HG03280 (cell line): Measurements from ENCODE around the gene LAGE3.

ENCODE experiments used
- ATAC-seq: cut with Tn5 transposase; IDR thresholded peaks from one replicate; pipeline ENCODE4 v1.9.1; 2021; ENCODE audit warnings: mild to moderate bottlenecking, moderate library complexity; ENCODE audit not compliant: unreplicated experiment

LAGE3 gene

GRCh38 chrX:154478728-154479622 lies at the start of gene LAGE3:
TSS of gene LAGE3 (minus strand) at chrX:154479281. CDS start at chrX:154478915, 366 bp downstream.
- peak; percentile 81 for ATAC-seq

- peak; percentile 64 for ATAC-seq
These were observed 48.0 kb upstream of the LAGE3 start for GRCh38 chrX:154526901-154527675.

- ATAC-seq = no peak
These were observed 46.8 kb upstream of the LAGE3 start for GRCh38 chrX:154525606-154526490.

GRCh38 chrX:154519389-154519788 lies 40.3 kb upstream of the LAGE3 start:
- no peak for ATAC-seq

GRCh38 chrX:154517101-154517781 lies 38.2 kb upstream of the LAGE3 start:
- no peak for ATAC-seq

GRCh38 chrX:154516656-154517100 lies 37.6 kb upstream of the LAGE3 start:
- peak; percentile 7 for ATAC-seq

- ATAC-seq = peak; percentile 93
These were observed 37.0 kb upstream of the LAGE3 start, which contains the start of gene FAM3A for GRCh38 chrX:154515966-154516655. TSS of gene FAM3A (minus strand) at chrX:154516232. CDS start at chrX:154515772, 460 bp downstream.

- no peak for ATAC-seq
These were observed 36.2 kb upstream of the LAGE3 start for GRCh38 chrX:154515090-154515965.

- no peak for ATAC-seq
These were observed 34.6 kb upstream of the LAGE3 start for GRCh38 chrX:154513716-154514115.

- no peak for ATAC-seq
These were observed 33.9 kb upstream of the LAGE3 start for GRCh38 chrX:154512879-154513553.

- no peak for ATAC-seq
These were observed 32.7 kb upstream of the LAGE3 start for GRCh38 chrX:154511761-154512160.

GRCh38 chrX:154509455-154509854 lies 30.4 kb upstream of the LAGE3 start:
- ATAC-seq = no peak

GRCh38 chrX:154508384-154508745 lies 29.3 kb upstream of the LAGE3 start:
- ATAC-seq = no peak

- ATAC-seq = no peak
These were observed 28.7 kb upstream of the LAGE3 start for GRCh38 chrX:154507673-154508383.

- ATAC-seq = no peak
These were observed 27.6 kb upstream of the LAGE3 start for GRCh38 chrX:154506483-154507332.

GRCh38 chrX:154505734-154506133 lies 26.7 kb upstream of the LAGE3 start:
- no peak for ATAC-seq
